GM12865 (cell line): ENCODE results near the gene SLC39A11.
"Not testable (repeated sequence)": the region's sequence is repeated elsewhere in the genome, so short reads cannot be mapped to it uniquely, and the experiment has no call there.

Experiments used
- DNase-seq: peaks from one replicate; pipeline ENCODE4 v3.0.0; 2010; ENCODE audit warnings: low read depth
- H3K4me3 ChIP-seq: 2 replicates; pipeline ENCODE4 v1.5.1; 2011; ENCODE audit warnings: mild to moderate bottlenecking, low read depth, low read length, control low read depth
- CTCF ChIP-seq: IDR thresholded peaks from 2 replicates; pipeline ENCODE4 v1.5.1; 2011; ENCODE audit warnings: low read length, control low read depth, low read depth, inconsistent platforms; ENCODE audit not compliant: insufficient read depth; ENCODE audit errors: missing control alignments

Gene SLC39A11

DNA sequence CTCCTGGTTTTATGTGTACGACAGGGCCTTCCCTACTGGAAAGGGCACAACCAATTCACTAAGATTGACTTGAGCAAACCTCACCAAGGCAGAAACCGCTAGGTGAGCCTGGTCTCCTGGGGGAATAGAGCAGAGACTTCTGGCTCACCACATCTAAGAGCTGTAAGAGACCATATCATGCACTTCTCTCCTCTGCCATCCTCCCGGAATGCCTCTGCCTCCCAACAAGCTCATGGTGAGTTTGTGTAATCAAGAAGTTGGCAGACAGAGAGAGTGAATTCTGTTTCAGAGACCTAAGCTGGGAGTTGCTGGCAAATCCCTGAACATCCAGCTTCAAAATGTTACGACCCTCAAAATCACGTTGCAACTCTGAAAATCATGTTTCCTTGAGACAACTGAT is 154.8 kb downstream of the SLC39A11 start:
- DNase-seq = no peak
- no peak overlapping the region for H3K4me3 ChIP-seq
- no peak for TF ChIP-seq CTCF

DNA sequence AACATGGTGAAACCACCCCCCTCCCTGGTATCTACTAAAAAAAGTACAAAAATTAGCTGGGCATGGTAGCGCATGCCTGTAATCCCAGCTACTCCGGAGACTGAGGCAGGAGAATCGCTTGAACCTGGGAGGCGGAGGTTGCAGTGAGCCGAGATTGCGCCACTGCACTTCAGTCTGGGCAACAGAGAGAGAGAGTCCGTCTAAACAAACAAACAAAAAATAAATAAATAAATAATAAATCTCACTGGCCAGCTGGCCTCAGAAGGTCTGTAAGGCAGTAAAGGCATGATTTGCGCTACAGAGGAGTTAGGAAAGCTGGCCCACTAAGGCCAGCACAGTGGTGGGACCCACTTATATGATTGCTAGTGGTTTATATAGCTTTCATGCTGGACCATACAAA is 155.2 kb downstream of the SLC39A11 start:
- not testable (repeated sequence) for DNase-seq, H3K4me3 ChIP-seq

DNA sequence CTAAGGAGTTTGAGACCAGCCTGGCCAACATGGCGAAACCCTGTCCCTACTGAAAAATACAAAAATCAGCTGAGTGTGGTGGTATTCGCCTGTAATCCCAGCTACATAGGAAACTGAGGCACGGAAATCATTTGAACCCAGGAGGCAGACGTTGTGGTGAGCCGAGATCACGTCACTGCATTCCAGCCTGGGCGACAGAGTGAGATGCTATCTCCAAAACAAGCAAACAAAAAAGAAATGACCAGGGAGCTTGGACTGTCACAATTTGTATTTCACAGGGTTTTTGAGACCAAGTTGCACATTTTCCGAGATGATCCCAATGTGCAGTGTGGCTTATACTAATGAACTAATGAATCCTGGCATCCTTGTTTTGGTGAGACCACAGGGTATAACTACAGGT is 156.5 kb downstream of the SLC39A11 start:
- DNase-seq = no peak
- H3K4me3 ChIP-seq = no peak overlapping the region
- no peak for TF ChIP-seq CTCF

GRCh38 chr17:72934927-72935326 is 157.6 kb downstream of the SLC39A11 start:
- DNase-seq = no peak
- no peak overlapping the region for H3K4me3 ChIP-seq
- no peak for TF ChIP-seq CTCF

- DNase-seq = peak; percentile 67
- no peak for TF ChIP-seq CTCF
- no peak overlapping the region for H3K4me3 ChIP-seq
These were observed 160.9 kb downstream of the SLC39A11 start for GRCh38 chr17:72931635-72932034.

GRCh38 chr17:72931163-72931562 is 161.3 kb downstream of the SLC39A11 start:
- peak; percentile 86 for DNase-seq
- H3K4me3 ChIP-seq = no peak overlapping the region
- TF ChIP-seq CTCF = no peak

GRCh38 chr17:72930031-72930430 is 162.5 kb downstream of the SLC39A11 start:
- TF ChIP-seq CTCF = no peak
- no peak for DNase-seq
- H3K4me3 ChIP-seq = no peak overlapping the region
